ENCODE measurements around the gene CDC42BPA. TPM values are rescaled to one million over a fixed set of nuclear protein-coding genes. Genes with fewer than 3 reads are reported as not detected.
A peak's percentile ranks its signal among the peaks of the same experiment; 100 is the strongest.

Gene CDC42BPA
- total RNA-seq, 2 donors from 2014 or later: 30.0 to 34.3 TPM

GRCh38 chr1:227320476-227320875 lies 2.2 kb upstream of the CDC42BPA start:
- Histone ChIP-seq H3K36me3 (ENCODE audit: control insufficient read depth, insufficient read depth, low read length) (no peaks in the 10 kb centered on the region), H3K4me1 (ENCODE audit: control insufficient read depth, insufficient read depth, low read length) (no peaks in the 10 kb centered on the region), H3K9me3 (ENCODE audit: control insufficient read depth, low read length) (no peaks in the 10 kb centered on the region), H3K27ac (ENCODE audit: low read depth, low read length) (no peak overlapping the region), H3K9ac (ENCODE audit: extremely low read depth, low read length, poor library complexity, severe bottlenecking) (no peak overlapping the region), H3K27me3 (ENCODE audit: control insufficient read depth, insufficient read depth, low read length, poor library complexity, severe bottlenecking) (no peaks in the 10 kb centered on the region), H3K4me3 (ENCODE audit: low read length) (no peak overlapping the region)
- H3K9me3 Mint-ChIP-seq: peaks cover 4% of the 10 kb centered on the region
- no peaks in the 10 kb centered on the region for H3K36me3 Mint-ChIP-seq (ENCODE audit: low read depth)
- H3K4me1 Mint-ChIP-seq: peaks cover 12% of the 10 kb centered on the region
- TF ChIP-seq, protein P1, sequence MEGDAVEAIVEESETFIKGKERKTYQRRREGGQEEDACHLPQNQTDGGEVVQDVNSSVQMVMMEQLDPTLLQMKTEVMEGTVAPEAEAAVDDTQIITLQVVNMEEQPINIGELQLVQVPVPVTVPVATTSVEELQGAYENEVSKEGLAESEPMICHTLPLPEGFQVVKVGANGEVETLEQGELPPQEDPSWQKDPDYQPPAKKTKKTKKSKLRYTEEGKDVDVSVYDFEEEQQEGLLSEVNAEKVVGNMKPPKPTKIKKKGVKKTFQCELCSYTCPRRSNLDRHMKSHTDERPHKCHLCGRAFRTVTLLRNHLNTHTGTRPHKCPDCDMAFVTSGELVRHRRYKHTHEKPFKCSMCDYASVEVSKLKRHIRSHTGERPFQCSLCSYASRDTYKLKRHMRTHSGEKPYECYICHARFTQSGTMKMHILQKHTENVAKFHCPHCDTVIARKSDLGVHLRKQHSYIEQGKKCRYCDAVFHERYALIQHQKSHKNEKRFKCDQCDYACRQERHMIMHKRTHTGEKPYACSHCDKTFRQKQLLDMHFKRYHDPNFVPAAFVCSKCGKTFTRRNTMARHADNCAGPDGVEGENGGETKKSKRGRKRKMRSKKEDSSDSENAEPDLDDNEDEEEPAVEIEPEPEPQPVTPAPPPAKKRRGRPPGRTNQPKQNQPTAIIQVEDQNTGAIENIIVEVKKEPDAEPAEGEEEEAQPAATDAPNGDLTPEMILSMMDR (conservative IDR thresholded peaks at IDR 0.05): no peak
- peaks cover 2% of the 10 kb centered on the region for H3K27me3 Mint-ChIP-seq (ENCODE audit: insufficient read depth)
- 88 to 100% methylated on average over 2 to 4 of the region's 4 CpGs for WGBS, 2 experiments (ENCODE audit: insufficient coverage in 1 of 2, insufficient read length in 1 of 2)
- H3K4me3 Mint-ChIP-seq: no peak overlapping the region
- DNase-seq: no peak
- no peak overlapping the region for H3K27ac Mint-ChIP-seq

DNA sequence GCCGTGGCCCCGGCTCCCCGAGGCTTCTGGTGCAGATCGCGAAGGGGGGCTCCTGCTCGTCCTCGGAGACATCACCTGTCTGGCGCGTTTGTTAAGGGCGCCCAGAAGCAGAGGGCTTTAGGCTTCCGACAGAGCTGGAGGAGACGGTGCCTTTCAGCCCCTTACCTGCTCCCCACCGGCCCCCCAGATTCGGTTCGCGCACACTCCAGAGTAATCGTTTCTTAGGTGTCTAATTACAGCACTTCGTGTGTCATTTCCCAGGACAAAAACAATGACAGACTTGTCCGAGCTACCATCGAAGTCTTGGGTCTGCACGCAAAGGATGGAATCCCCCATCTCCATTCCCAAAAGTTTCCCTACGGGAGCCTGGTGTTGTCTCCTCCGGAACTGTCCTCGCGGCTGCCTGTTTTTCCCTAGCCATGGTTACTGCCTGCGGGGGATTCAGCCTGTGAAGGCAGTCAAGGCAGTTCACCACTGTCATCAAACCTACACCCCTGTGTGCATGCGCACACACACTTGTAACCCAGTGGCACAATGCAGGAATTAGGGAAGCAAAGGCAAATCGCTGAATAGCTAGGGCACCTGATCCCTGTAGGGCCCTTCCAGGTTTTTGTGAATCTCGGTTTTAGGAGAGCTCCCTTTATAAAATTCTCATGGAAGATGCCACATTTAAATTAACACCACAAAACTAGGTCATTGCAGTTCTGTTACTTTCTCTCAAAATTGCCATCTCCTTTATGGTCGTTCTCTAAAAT lies 738 bp upstream of the CDC42BPA start:
- peak overlapping the region; percentile 95 for H3K27ac ChIP-seq (ENCODE audit: low read depth, low read length)
- no peaks in the 10 kb centered on the region for H3K27me3 ChIP-seq (ENCODE audit: control insufficient read depth, insufficient read depth, low read length, poor library complexity, severe bottlenecking)
- H3K9me3 Mint-ChIP-seq: peaks cover under 1% of the 10 kb centered on the region
- H3K36me3 Mint-ChIP-seq (ENCODE audit: low read depth): no peaks in the 10 kb centered on the region
- H3K4me1 ChIP-seq (ENCODE audit: control insufficient read depth, insufficient read depth, low read length): no peaks in the 10 kb centered on the region
- H3K4me1 Mint-ChIP-seq: peaks cover 17% of the 10 kb centered on the region
- H3K36me3 ChIP-seq (ENCODE audit: control insufficient read depth, insufficient read depth, low read length): no peaks in the 10 kb centered on the region
- 4 to 7% methylated on average over 12 to 30 of the region's 30 CpGs for WGBS, 2 experiments (ENCODE audit: insufficient coverage in 1 of 2, insufficient read length in 1 of 2)
- peak overlapping the region; percentile 77 for H3K4me3 Mint-ChIP-seq
- peaks cover 2% of the 10 kb centered on the region for H3K27me3 Mint-ChIP-seq (ENCODE audit: insufficient read depth)
- DNase-seq: peak; percentile 90
- H3K4me3 ChIP-seq (ENCODE audit: low read length): peak overlapping the region; percentile 93
- no peaks in the 10 kb centered on the region for H3K9me3 ChIP-seq (ENCODE audit: control insufficient read depth, low read length)
- H3K27ac Mint-ChIP-seq: peak overlapping the region; percentile 98
- TF ChIP-seq, protein P1 (conservative IDR thresholded peaks at IDR 0.05): no peak
- peak overlapping the region; percentile 80 for H3K9ac ChIP-seq (ENCODE audit: extremely low read depth, low read length, poor library complexity, severe bottlenecking)

DNA sequence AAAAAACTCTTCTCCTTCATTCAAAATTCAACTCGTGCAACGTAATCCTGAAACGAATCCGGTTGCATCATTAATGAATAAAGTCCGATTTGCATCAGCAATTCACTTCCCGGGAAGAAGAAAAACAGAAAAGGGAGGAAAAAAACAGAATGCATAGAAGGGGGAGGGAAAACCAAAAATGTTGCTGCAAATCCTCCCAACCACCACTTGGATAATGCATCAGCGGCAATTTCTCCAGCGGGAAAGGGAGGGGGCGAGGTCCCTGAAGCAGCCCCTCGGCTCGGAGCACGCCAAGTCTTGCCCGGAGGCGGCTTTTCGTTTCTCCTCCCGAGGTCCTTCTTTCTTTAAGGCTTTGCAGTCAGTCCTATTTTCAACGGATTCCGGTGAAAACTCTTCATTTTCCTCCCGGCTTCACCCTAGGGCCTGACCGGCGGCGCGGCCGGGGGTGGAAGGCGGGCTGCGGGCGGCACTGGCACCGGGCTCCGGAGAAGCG lies 723 bp downstream of the CDC42BPA start:
- Histone ChIP-seq H3K27ac (ENCODE audit: low read depth, low read length) (peak overlapping the region; percentile 95), H3K27me3 (ENCODE audit: control insufficient read depth, insufficient read depth, low read length, poor library complexity, severe bottlenecking) (no peaks in the 10 kb centered on the region), H3K4me3 (ENCODE audit: low read length) (peak overlapping the region; percentile 87), H3K36me3 (ENCODE audit: control insufficient read depth, insufficient read depth, low read length) (no peaks in the 10 kb centered on the region), H3K4me1 (ENCODE audit: control insufficient read depth, insufficient read depth, low read length) (no peaks in the 10 kb centered on the region), H3K9me3 (ENCODE audit: control insufficient read depth, low read length) (no peaks in the 10 kb centered on the region), H3K9ac (ENCODE audit: extremely low read depth, low read length, poor library complexity, severe bottlenecking) (peak overlapping the region; percentile 80)
- no peaks in the 10 kb centered on the region for H3K9me3 Mint-ChIP-seq
- peaks cover 20% of the 10 kb centered on the region for H3K4me1 Mint-ChIP-seq
- peaks cover 2% of the 10 kb centered on the region for H3K27me3 Mint-ChIP-seq (ENCODE audit: insufficient read depth)
- H3K4me3 Mint-ChIP-seq: peak overlapping the region; percentile 77
- peak; percentile 86 for DNase-seq
- peak overlapping the region; percentile 90 for H3K27ac Mint-ChIP-seq
- no peaks in the 10 kb centered on the region for H3K36me3 Mint-ChIP-seq (ENCODE audit: low read depth)
- TF ChIP-seq, protein P1 (conservative IDR thresholded peaks at IDR 0.05): peak; percentile 57
- 0% methylated on average over 2 to 30 of the region's 30 CpGs for WGBS, 2 experiments (ENCODE audit: insufficient coverage in 1 of 2, insufficient read length in 1 of 2)
